Loucy (cell line): Measurements from ENCODE around the gene CTSF.

Experiments
- CTCF ChIP-seq: fragments of 200-600 bp; sonication (generic); conservative IDR thresholded peaks from 2 replicates; pipeline ENCODE4 v1.5.1; 2014; ENCODE audit warnings: mild to moderate bottlenecking, antibody characterized with exemption, low read length
- EZH2phosphoT487 ChIP-seq: fragments of 200-600 bp; IDR thresholded peaks from 2 replicates; pipeline ENCODE4 v1.6.1; 2018; ENCODE audit warnings: antibody characterized with exemption, mild to moderate bottlenecking, moderate library complexity, borderline replicate concordance

GRCh38 chr11:66600219-66600618 is 31.8 kb upstream of the CTSF start:
- TF ChIP-seq CTCF = no peak
- no peak for TF ChIP-seq EZH2phosphoT487
